GM15510 (cell line): ENCODE results near the gene UBASH3B.

Source experiments
- POLR2A ChIP-seq: IDR thresholded peaks from 3 replicates; pipeline ENCODE4 v1.6.1; 2011; ENCODE audit warnings: borderline replicate concordance; ENCODE audit not compliant: insufficient read length; ENCODE audit errors: extremely low read depth

UBASH3B gene

GRCh38 chr11:122781378-122782195, 126.1 kb downstream of the UBASH3B start:
- TF ChIP-seq POLR2A: no peak

GRCh38 chr11:122782222-122782621, 126.7 kb downstream of the UBASH3B start:
- TF ChIP-seq POLR2A: no peak

GRCh38 chr11:122784325-122784955, 128.9 kb downstream of the UBASH3B start:
- TF ChIP-seq POLR2A: no peak

GRCh38 chr11:122785031-122785541, 129.6 kb downstream of the UBASH3B start:
- TF ChIP-seq POLR2A: no peak

GRCh38 chr11:122786896-122787295, 131.4 kb downstream of the UBASH3B start:
- no peak for TF ChIP-seq POLR2A

GRCh38 chr11:122788781-122789535, 133.4 kb downstream of the UBASH3B start:
- no peak for TF ChIP-seq POLR2A

- TF ChIP-seq POLR2A: no peak
These were observed 134.4 kb downstream of the UBASH3B start for GRCh38 chr11:122789907-122790306.

GRCh38 chr11:122791411-122791810, 135.9 kb downstream of the UBASH3B start:
- TF ChIP-seq POLR2A: no peak

- TF ChIP-seq POLR2A: no peak
These were observed 136.3 kb downstream of the UBASH3B start for GRCh38 chr11:122791836-122792235.

- no peak for TF ChIP-seq POLR2A
These were observed 138.0 kb downstream of the UBASH3B start for GRCh38 chr11:122793515-122793914.

- TF ChIP-seq POLR2A: no peak
These were observed 139.8 kb downstream of the UBASH3B start for GRCh38 chr11:122795307-122795706.

GRCh38 chr11:122796128-122796717, 140.7 kb downstream of the UBASH3B start:
- TF ChIP-seq POLR2A: no peak

- TF ChIP-seq POLR2A: no peak
These were observed 142.1 kb downstream of the UBASH3B start for GRCh38 chr11:122797651-122798050.

GRCh38 chr11:122799406-122800105, 144.0 kb downstream of the UBASH3B start:
- TF ChIP-seq POLR2A: no peak
